Glomerular endothelial cell (primary cell): ENCODE results near the gene DGKH. TPM values are rescaled to one million over a fixed set of nuclear protein-coding genes. Genes with fewer than 3 reads are reported as not detected.
A peak's percentile ranks its signal among the peaks of the same experiment; 100 is the strongest.
"Not testable (repeated sequence)": the region's sequence is repeated elsewhere in the genome, so short reads cannot be mapped to it uniquely, and the experiment has no call there.

Experiments
- DNase-seq: peaks from one replicate; pipeline ENCODE4 v3.0.0-alpha.2; 2011; ENCODE audit warnings: low read depth, low spot score; ENCODE audit errors: extremely low read depth
- total RNA-seq: library from RNA; depleted of rRNA; stranded (reverse); fragments of >200 nt; gene quantifications from 2 replicates; pipeline ENCODE4 v1.2.3, GENCODE V29; 2015

Gene DGKH
- total RNA-seq, 1 donor from 2014 or later = 36.3 TPM

- no peak for DNase-seq
Measured at GRCh38 chr13:42219051-42219450, 170.6 kb downstream of the DGKH start.

DNA sequence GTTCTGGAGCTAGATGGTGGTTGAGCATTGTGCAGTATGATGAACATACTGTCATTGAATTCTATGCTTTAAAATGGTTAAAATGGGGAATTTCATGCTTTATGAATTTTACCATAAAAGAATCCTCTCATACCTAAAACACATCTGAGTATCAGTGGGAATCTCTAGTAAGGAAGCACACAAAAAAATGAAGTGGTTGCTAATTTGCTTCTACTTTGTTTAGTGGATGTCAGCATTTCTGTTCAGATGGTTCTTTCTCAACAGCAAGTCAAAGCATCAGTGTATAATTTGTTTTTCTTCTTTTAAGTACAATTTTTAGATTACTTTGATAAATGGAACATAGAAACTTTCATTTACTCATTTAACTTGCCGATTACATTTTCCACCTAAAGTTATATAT, 171.4 kb downstream of the DGKH start:
- no peak for DNase-seq

- DNase-seq = no peak
Measured at GRCh38 chr13:42221121-42221765, 172.8 kb downstream of the DGKH start.

GRCh38 chr13:42223681-42224080, 175.2 kb downstream of the DGKH start:
- no peak for DNase-seq

GRCh38 chr13:42225051-42225450, 176.6 kb downstream of the DGKH start:
- DNase-seq = no peak

- DNase-seq = not testable (repeated sequence)
Measured at GRCh38 chr13:42226759-42227158, 178.3 kb downstream of the DGKH start.

GRCh38 chr13:42228527-42228926, 180.1 kb downstream of the DGKH start:
- DNase-seq = no peak

- no peak for DNase-seq
Measured at GRCh38 chr13:42229287-42229686, 180.8 kb downstream of the DGKH start.

- DNase-seq = no peak
Measured at GRCh38 chr13:42232671-42233070, 184.2 kb downstream of the DGKH start.

DNA sequence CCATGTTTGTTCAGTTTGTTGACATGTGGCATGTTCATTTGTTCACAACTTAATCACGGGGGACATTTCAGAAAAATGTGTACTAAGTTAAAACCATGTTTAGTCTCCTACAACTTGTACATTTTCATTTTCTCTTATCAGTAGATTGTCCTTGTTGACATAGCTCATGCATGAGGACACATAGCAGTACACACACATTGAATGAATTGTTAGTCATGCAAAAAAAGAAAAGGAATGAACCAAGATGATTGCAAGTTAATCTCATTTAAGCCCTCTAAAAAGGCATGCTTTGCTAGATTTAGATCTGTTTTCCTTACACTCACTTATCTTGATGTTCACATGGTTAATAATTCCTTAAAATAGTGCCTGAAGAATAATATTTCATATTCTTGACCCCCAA, 185.3 kb downstream of the DGKH start:
- no peak for DNase-seq

GRCh38 chr13:42239161-42239560, 190.7 kb downstream of the DGKH start:
- no peak for DNase-seq

- no peak for DNase-seq
Measured at GRCh38 chr13:42239644-42240043, 191.2 kb downstream of the DGKH start.

- no peak for DNase-seq
Measured at GRCh38 chr13:42246541-42246940, 198.1 kb downstream of the DGKH start.

DNA sequence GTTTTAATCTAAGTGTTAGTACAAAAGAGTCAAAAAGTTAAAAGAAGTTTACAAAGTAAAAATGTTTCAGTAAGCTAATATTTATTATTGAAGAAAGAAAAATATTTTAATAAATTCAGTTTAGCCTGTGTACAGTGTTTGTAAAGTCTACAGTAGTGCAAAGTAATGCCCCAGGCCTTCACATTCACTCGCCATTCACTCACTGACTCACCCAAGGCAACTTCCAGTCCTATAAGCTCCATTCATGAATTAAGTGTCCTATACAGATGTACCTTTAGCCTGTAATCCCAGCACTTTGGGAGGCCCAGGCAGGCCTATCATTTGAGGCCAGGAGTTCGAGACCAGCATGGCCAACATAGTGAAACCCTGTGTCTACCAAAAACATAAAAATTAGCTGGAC, 199.4 kb downstream of the DGKH start:
- DNase-seq = no peak

DNA sequence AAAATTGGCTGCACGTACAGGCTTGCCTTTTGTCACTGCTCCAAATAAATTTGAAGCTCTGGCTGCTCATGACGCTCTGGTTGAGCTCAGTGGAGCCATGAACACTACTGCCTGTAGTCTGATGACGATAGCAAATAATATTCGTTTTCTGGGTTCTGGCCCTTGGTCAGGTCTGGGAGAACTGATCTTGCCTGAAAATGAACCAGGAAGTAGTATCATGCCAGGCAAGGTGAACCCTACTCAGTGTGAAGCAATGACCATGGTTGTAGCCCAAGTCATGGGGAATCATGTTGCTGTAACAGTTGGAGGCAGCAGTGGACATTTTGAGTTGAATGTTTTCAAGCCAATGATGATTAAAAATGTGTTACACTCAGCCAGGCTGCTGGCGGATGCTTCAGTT, 207.4 kb downstream of the DGKH start:
- no peak for DNase-seq

DNA sequence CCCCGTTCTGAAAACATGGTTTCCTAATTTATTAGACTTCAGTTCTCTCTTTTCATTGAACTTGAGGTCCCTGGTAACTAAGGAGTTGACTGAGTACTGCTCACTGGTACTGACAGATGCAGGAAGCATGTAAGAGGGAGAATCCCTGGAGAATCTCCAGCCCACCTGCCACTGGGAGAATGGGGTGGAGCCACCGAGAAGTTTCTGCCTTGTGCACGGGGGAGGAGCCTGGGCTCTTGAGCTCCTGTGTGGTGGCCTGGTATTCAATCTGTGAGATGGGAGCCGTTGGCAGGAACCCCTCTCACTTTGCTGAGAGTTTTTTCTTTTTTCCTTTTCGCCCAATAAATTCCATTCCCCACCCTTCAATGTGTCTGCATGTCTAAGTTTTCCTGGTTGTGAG, 210.3 kb downstream of the DGKH start:
- no peak for DNase-seq

DNA sequence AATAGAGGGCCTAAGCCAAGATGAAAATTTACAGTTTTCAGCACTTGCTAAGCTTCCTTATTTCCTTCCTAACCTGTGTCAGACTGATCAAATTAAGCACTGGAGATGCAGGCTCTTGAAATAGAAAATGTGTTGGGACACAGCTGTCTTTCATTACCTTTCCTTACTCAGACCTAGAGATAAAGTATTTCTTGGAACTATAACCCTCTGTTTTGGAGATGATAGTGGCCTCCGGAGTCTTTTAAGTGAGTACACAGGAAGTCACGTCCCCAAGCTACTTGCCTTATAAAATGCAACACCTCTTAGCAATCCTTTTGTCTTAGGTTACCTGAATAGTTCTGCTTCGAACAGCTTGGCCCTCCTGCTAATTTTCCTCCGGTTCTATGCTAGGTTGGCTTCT, 211.1 kb downstream of the DGKH start:
- DNase-seq = no peak

GRCh38 chr13:42260903-42261654, 212.6 kb downstream of the DGKH start:
- no peak for DNase-seq

GRCh38 chr13:42266473-42266872, 218.0 kb downstream of the DGKH start:
- peak; percentile 67 for DNase-seq

GRCh38 chr13:42270160-42270856, 221.9 kb downstream of the DGKH start:
- DNase-seq = no peak

DNA sequence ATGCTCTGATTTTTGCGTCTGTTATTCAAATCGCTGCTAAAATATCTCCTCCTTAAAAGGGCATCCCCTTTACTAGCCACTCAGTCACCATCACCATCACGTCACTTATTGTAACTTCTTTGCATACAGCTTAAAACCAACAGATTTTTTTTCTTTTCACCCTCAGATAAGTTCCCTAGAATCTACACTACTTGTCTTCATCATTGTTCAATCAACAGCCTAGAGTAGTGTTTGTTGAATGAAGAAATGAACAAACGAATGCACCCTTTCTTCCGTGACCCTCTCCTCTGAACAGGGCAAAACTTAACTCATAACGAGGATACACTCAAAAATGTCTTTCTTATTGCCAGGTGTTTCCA, 222.4 kb downstream of the DGKH start:
- DNase-seq = no peak
